Endothelial cell of umbilical vein (primary cell): ENCODE results near the gene MYRFL. TPM values are rescaled to one million over a fixed set of nuclear protein-coding genes. Genes with fewer than 3 reads are reported as not detected.

Experiments
- BruUV-seq: library from RNA; stranded (reverse); fragments of 400-500 nt; replicated peaks from 2 replicates; lab custom pipeline; 2021; lab: Mats Ljungman, UMichigan
- CTCF ChIA-PET: fragments of 300-600, 350-600 bp; sonication (Branson Sonifier 250); formaldehyde crosslinking; loops from one replicate; lab custom pipeline; 2021; ENCODE audit warnings: antibody characterized with exemption, inconsistent platforms; lab: Charles Lee
- POLR2A ChIA-PET: fragments of 300-600, 350-600 bp; sonication (Branson Sonifier 250); formaldehyde crosslinking; loops from one replicate; lab custom pipeline; 2021; ENCODE audit warnings: antibody characterized with exemption, inconsistent platforms; lab: Charles Lee
- DNase-seq: peaks from one replicate; pipeline ENCODE4 v3.0.0-alpha.2; 2011; ENCODE audit warnings: low read depth, low spot score
- FAIRE-seq: peaks from 2 replicates; lab custom pipeline; 2011; peaks lifted over from hg19 to GRCh38; lab: Jason Lieb, UNC
- H2AFZ ChIP-seq: 2 replicates; pipeline ENCODE4 v1.6.0; 2012; ENCODE audit warnings: low read depth, low read length, control low read depth, inconsistent platforms
- H3K27ac ChIP-seq: 2 replicates; pipeline ENCODE4 v1.5.1; 2011; ENCODE audit warnings: low read depth, mild to moderate bottlenecking, control low read depth, low read length, moderate library complexity; ENCODE audit not compliant: insufficient read depth
- H3K27me3 ChIP-seq, 2 experiments: 2 replicates each; pipeline versions ENCODE4 v1.6.0 to v1.6.1; 2011; ENCODE audit warnings: low read length in 2 of 2, mixed read lengths in 1 of 2; ENCODE audit not compliant: control insufficient read depth in 2 of 2, insufficient read depth in 2 of 2
- H3K36me3 ChIP-seq, 2 experiments: 2 replicates in 1 of 2; 3 replicates in 1 of 2; pipeline ENCODE4 v1.5.1; 2011; ENCODE audit warnings: low read length in 2 of 2, mild to moderate bottlenecking in 1 of 2, moderate library complexity in 1 of 2; ENCODE audit not compliant: control insufficient read depth in 2 of 2, insufficient read depth in 2 of 2; ENCODE audit errors: extremely low read depth in 1 of 2
- H3K4me1 ChIP-seq: 3 replicates; pipeline ENCODE4 v1.5.1; 2011; ENCODE audit warnings: mild to moderate bottlenecking, low read length; ENCODE audit not compliant: control insufficient read depth, insufficient read depth; ENCODE audit errors: extremely low read depth
- H3K4me2 ChIP-seq: 2 replicates; pipeline ENCODE4 v1.6.1; 2011; ENCODE audit warnings: low read length, control low read depth, mixed read lengths; ENCODE audit not compliant: insufficient read depth
- H3K4me3 ChIP-seq, 3 experiments: fragments of 200-600 bp in 1 of 3; sonication (generic), shearing (Covaris generic) in 1 of 3; replicated peaks in 1 of 3; 2 replicates each; pipeline ENCODE4 v1.5.1; 2011 to 2016; ENCODE audit warnings: control low read depth in 3 of 3, low read length in 3 of 3, mild to moderate bottlenecking in 2 of 3, inconsistent platforms in 1 of 3, low read depth in 1 of 3, moderate library complexity in 1 of 3; ENCODE audit not compliant: insufficient read depth in 1 of 3
- H3K79me2 ChIP-seq: 2 replicates; pipeline ENCODE4 v1.6.0; 2012; ENCODE audit warnings: low read length, inconsistent platforms; ENCODE audit not compliant: control insufficient read depth, insufficient read depth
- H3K9ac ChIP-seq: replicated peaks from 2 replicates; pipeline ENCODE3; 2011; ENCODE audit warnings: low read length, control low read depth; ENCODE audit not compliant: insufficient read depth; ENCODE audit errors: extremely low read depth
- H3K9me1 ChIP-seq: replicated peaks from 3 replicates; pipeline ENCODE4 v1.6.0; 2011; ENCODE audit warnings: mild to moderate bottlenecking, low read length; ENCODE audit not compliant: control insufficient read depth, insufficient read depth; ENCODE audit errors: extremely low read depth
- H3K9me3 ChIP-seq: replicated peaks from 2 replicates; pipeline ENCODE4 v1.5.1; 2012; ENCODE audit warnings: low read length, inconsistent platforms; ENCODE audit not compliant: control insufficient read depth, insufficient read depth
- H4K20me1 ChIP-seq: replicated peaks from 2 replicates; pipeline ENCODE3; 2011; ENCODE audit warnings: mild to moderate bottlenecking, low read length; ENCODE audit not compliant: control insufficient read depth, insufficient read depth; ENCODE audit errors: extremely low read depth
- CTCF ChIP-seq, 2 donors: IDR thresholded peaks; 1 replicate in 1 of 2; 2 replicates in 1 of 2; pipeline ENCODE4 v1.5.1; 2011; ENCODE audit warnings: low read length in 2 of 2, mild to moderate bottlenecking in 2 of 2, moderate library complexity in 2 of 2, control low read depth in 1 of 2, inconsistent platforms in 1 of 2, low read depth in 1 of 2; ENCODE audit not compliant: insufficient read depth in 1 of 2; ENCODE audit errors: extremely low read depth in 1 of 2
- EZH2 ChIP-seq: IDR thresholded peaks from 2 replicates; pipeline ENCODE4 v1.6.1; 2012; ENCODE audit warnings: borderline replicate concordance, low read depth, mild to moderate bottlenecking, moderate library complexity, low read length, inconsistent platforms; ENCODE audit not compliant: severe bottlenecking
- FOS ChIP-seq: IDR thresholded peaks from 2 replicates; pipeline ENCODE4 v1.6.1; 2011; ENCODE audit warnings: mild to moderate bottlenecking, low read length, moderate library complexity, borderline replicate concordance; ENCODE audit not compliant: insufficient read depth
- GATA2 ChIP-seq: IDR thresholded peaks from 2 replicates; pipeline ENCODE4 v1.7.0; 2011; ENCODE audit warnings: low read depth, mild to moderate bottlenecking, moderate library complexity, mixed read lengths, low read length; ENCODE audit not compliant: insufficient read length, insufficient read depth
- JUN ChIP-seq: IDR thresholded peaks from 2 replicates; pipeline ENCODE4 v1.6.1; 2011; ENCODE audit warnings: borderline replicate concordance, low read depth; ENCODE audit not compliant: insufficient read length, insufficient read depth
- MAX ChIP-seq: IDR thresholded peaks from 2 replicates; pipeline ENCODE4 v1.6.1; 2011; ENCODE audit not compliant: insufficient read depth, insufficient read length
- MYC ChIP-seq: IDR thresholded peaks from one replicate; pipeline ENCODE4 v1.6.1; 2011; ENCODE audit warnings: mild to moderate bottlenecking, low read depth, low read length
- POLR2A ChIP-seq: IDR thresholded peaks from 2 replicates; pipeline ENCODE4 v1.6.1; 2012; ENCODE audit warnings: low read depth, mild to moderate bottlenecking, control low read depth, low read length
- POLR2AphosphoS5 ChIP-seq: IDR thresholded peaks from 2 replicates; pipeline ENCODE4 v1.6.1; 2012; ENCODE audit warnings: low read depth, mild to moderate bottlenecking, control low read depth, low read length, moderate library complexity; ENCODE audit not compliant: insufficient read depth
- dilution Hi-C: fragments of 300-500 bp; cut with MboI; formaldehyde crosslinking; loops from one replicate; pipeline ENCODE4 v1.15.0; 2019; ENCODE audit warnings: low sequenced_read_pairs; ENCODE audit not compliant: extremely low pct_ligation_motif_present
- intact Hi-C: fragments of 100-400 bp; cut with micrococcal nuclease; formaldehyde crosslinking; loops from one replicate; pipeline ENCODE4 v1.10.0; 2022
- polyA plus RNA-seq, 4 experiments: library from polyadenylated mRNA; depleted of rRNA in 3 of 4; stranded (reverse) in 3 of 4; unstranded in 1 of 4; fragments of >200 nt; gene quantifications; 2 replicates each; pipeline versions ENCODE4 v1.2.1 to v1.2.3, GENCODE V29; 2011 to 2012; ENCODE audit warnings: missing spikeins in 1 of 4
- total RNA-seq: library from RNA; stranded (reverse); gene quantifications from 2 replicates; pipeline ENCODE4 v1.2.3, GENCODE V29; 2021

The MYRFL gene
- total and polyA plus RNA-seq, 2 donors (not counting 3 experiments of a cell fraction or from before 2014, with no cell fraction given) = not detected

- Histone ChIP-seq H3K27ac (no peak overlapping the region), H3K9me3 (no peaks in the 10 kb centered on the region), H4K20me1 (no peaks in the 10 kb centered on the region), H3K4me1 (no peaks in the 10 kb centered on the region), H3K79me2 (no peaks in the 10 kb centered on the region), H3K9ac (no peak overlapping the region), H3K36me3 (no peaks in the 10 kb centered on the region), H3K4me3 (no peak overlapping the region), H3K27me3 (no peaks in the 10 kb centered on the region), H2AFZ (no peak overlapping the region), H3K4me2 (no peak overlapping the region), H3K9me1 (no peaks in the 10 kb centered on the region)
- DNase-seq (no peak), FAIRE-seq (no peak)
- intact Hi-C loops (no loop called here), dilution Hi-C loops (no loop called here)
- POLR2A ChIA-PET = no interaction called here
- BruUV-seq = no TSS peak
- CTCF ChIA-PET = no interaction called here
- TF ChIP-seq POLR2A (no peak), GATA2 (no peak), POLR2AphosphoS5 (no peak), EZH2 (no peak), FOS (no peak), JUN (no peak), MYC (no peak), MAX (no peak), CTCF (IDR thresholded peaks at IDR 0.05; ENCODE audit: extremely low read depth in 1 of 2, insufficient read depth in 1 of 2, low read depth in 1 of 2, low read length in 2 of 2) (no peak)
Observed at GRCh38 chr12:69961246-69961645, 136.2 kb downstream of the MYRFL start.
